IMR-90 (cell line): ENCODE data around the gene CERS4. TPM values are rescaled to one million over a fixed set of nuclear protein-coding genes. Genes with fewer than 3 reads are reported as not detected.
"Not testable (repeated sequence)": the region's sequence is repeated elsewhere in the genome, so short reads cannot be mapped to it uniquely, and the experiment has no call there.

ENCODE experiments used
- ATAC-seq: fragments of 200-7000 bp; cut with Tn5 transposase; 2 replicates; pipeline ENCODE4 v1.9.1; 2020; ENCODE audit warnings: low read depth, mild to moderate bottlenecking, moderate library complexity
- BruUV-seq: library from RNA; stranded (reverse); fragments of 400-500 nt; replicated peaks from 2 replicates; lab custom pipeline; 2021; lab: Mats Ljungman, UMichigan
- CTCF ChIA-PET: fragments of 300-600 bp; formaldehyde crosslinking; extraction: SDS; loops from one replicate; lab custom pipeline; 2021; ENCODE audit warnings: antibody characterized with exemption; lab: Yijun Ruan, JAX
- POLR2A ChIA-PET: fragments of 300-600 bp; sonication (Branson Sonifier 250); formaldehyde crosslinking; loops from one replicate; lab custom pipeline; 2022; ENCODE audit warnings: antibody characterized with exemption; ENCODE audit not compliant: unreplicated experiment; lab: Charles Lee
- DNase-seq: peaks from one replicate; pipeline ENCODE4 v3.0.0; 2013
- H2AFZ ChIP-seq: replicated peaks from 2 replicates; pipeline ENCODE3; 2013; ENCODE audit warnings: low read length, mild to moderate bottlenecking; ENCODE audit not compliant: poor library complexity
- H2AK5ac ChIP-seq: 2 replicates; pipeline ENCODE4 v1.6.1; 2013; ENCODE audit warnings: low read depth, low read length, inconsistent platforms
- H2AK9ac ChIP-seq: replicated peaks from 2 replicates; pipeline ENCODE3; 2013; ENCODE audit warnings: mild to moderate bottlenecking, low read depth, low read length, moderate library complexity; ENCODE audit not compliant: poor library complexity
- H2BK120ac ChIP-seq: 2 replicates; pipeline ENCODE4 v1.6.1; 2013; ENCODE audit warnings: low read depth, low read length, inconsistent platforms
- H2BK15ac ChIP-seq: 3 replicates; pipeline ENCODE4 v1.6.1; 2013; ENCODE audit warnings: low read depth, low read length, inconsistent platforms
- H2BK20ac ChIP-seq: 2 replicates; pipeline ENCODE4 v1.6.1; 2013; ENCODE audit warnings: low read depth, mild to moderate bottlenecking, inconsistent platforms, low read length, moderate library complexity
- H2BK5ac ChIP-seq: 2 replicates; pipeline ENCODE4 v1.6.1; 2013; ENCODE audit warnings: mild to moderate bottlenecking, low read depth, low read length, inconsistent platforms; ENCODE audit not compliant: poor library complexity, severe bottlenecking
- H3K14ac ChIP-seq: replicated peaks from 2 replicates; pipeline ENCODE4 v1.6.1; 2013; ENCODE audit warnings: low read depth, low read length, inconsistent platforms
- H3K18ac ChIP-seq: 2 replicates; pipeline ENCODE4 v1.6.1; 2013; ENCODE audit warnings: low read depth, low read length, control low read depth
- H3K23ac ChIP-seq: 2 replicates; pipeline ENCODE4 v1.6.1; 2013; ENCODE audit warnings: low read depth, low read length, inconsistent platforms
- H3K27ac ChIP-seq: 2 replicates; pipeline ENCODE4 v1.5.1; 2013; ENCODE audit warnings: mild to moderate bottlenecking, control low read depth, low read length; ENCODE audit not compliant: insufficient read depth
- H3K27me3 ChIP-seq: 2 replicates; pipeline ENCODE4 v1.6.1; 2013; ENCODE audit warnings: low read length; ENCODE audit not compliant: control insufficient read depth, insufficient read depth
- H3K36me3 ChIP-seq: 2 replicates; pipeline ENCODE4 v1.6.1; 2013; ENCODE audit warnings: low read length, mixed read lengths; ENCODE audit not compliant: control insufficient read depth, insufficient read depth
- H3K4ac ChIP-seq: 2 replicates; pipeline ENCODE4 v1.6.1; 2013; ENCODE audit warnings: low read depth, low read length, inconsistent platforms
- H3K4me1 ChIP-seq: 2 replicates; pipeline ENCODE4 v1.6.1; 2013; ENCODE audit warnings: low read length, mixed read lengths; ENCODE audit not compliant: control insufficient read depth, insufficient read depth
- H3K4me2 ChIP-seq: 2 replicates; pipeline ENCODE4 v1.6.1; 2013; ENCODE audit warnings: low read depth, mild to moderate bottlenecking, control low read depth, low read length, moderate library complexity
- H3K4me3 ChIP-seq: 2 replicates; pipeline ENCODE4 v1.5.1; 2013; ENCODE audit warnings: low read depth, mild to moderate bottlenecking, control low read depth, low read length, moderate library complexity; ENCODE audit not compliant: insufficient read depth
- H3K56ac ChIP-seq: 2 replicates; pipeline ENCODE4 v1.6.1; 2013; ENCODE audit warnings: low read length, inconsistent platforms; ENCODE audit not compliant: insufficient read depth; ENCODE audit errors: extremely low read depth
- H3K79me1 ChIP-seq, 2 experiments: 2 replicates each; pipeline ENCODE4 v1.6.1; 2013; ENCODE audit warnings: low read length in 2 of 2, inconsistent platforms in 1 of 2, low read depth in 1 of 2
- H3K9ac ChIP-seq: 2 replicates; pipeline ENCODE4 v1.6.1; 2013; ENCODE audit warnings: low read depth, low read length, control low read depth
- H3K9me1 ChIP-seq: 2 replicates; pipeline ENCODE4 v1.6.1; 2013; ENCODE audit warnings: low read length, inconsistent platforms; ENCODE audit not compliant: insufficient read depth
- H3K9me3 ChIP-seq: 2 replicates; pipeline ENCODE4 v1.6.1; 2013; ENCODE audit warnings: low read length; ENCODE audit not compliant: control insufficient read depth, insufficient read depth
- H4K20me1 ChIP-seq: 2 replicates; pipeline ENCODE4 v1.6.1; 2013; ENCODE audit warnings: low read length, inconsistent platforms; ENCODE audit not compliant: insufficient read depth
- H4K5ac ChIP-seq: 2 replicates; pipeline ENCODE4 v1.6.1; 2013; ENCODE audit warnings: mild to moderate bottlenecking, low read depth, low read length, control low read depth
- H4K8ac ChIP-seq, 2 experiments: 2 replicates each; pipeline ENCODE4 v1.6.1; 2013; ENCODE audit warnings: low read depth in 2 of 2, low read length in 2 of 2, control low read depth in 1 of 2, inconsistent platforms in 1 of 2
- H4K91ac ChIP-seq: 2 replicates; pipeline ENCODE4 v1.6.1; 2013; ENCODE audit warnings: low read depth, low read length, inconsistent platforms; ENCODE audit not compliant: insufficient read depth
- WGBS, 2 experiments: methylation state at CpG; one replicate each; pipeline versions ENCODE4 v1.1.5 to v1.1.7; 2013; ENCODE audit warnings: missing lambda C conversion rate in 2 of 2; ENCODE audit not compliant: insufficient read length in 1 of 2; ENCODE audit errors: extremely low coverage in 2 of 2; 5-methylcytosine and 5-hydroxymethylcytosine counted together
- dilution Hi-C: fragments of 300-500 bp; cut with HindIII; formaldehyde crosslinking; loops from one replicate; pipeline ENCODE4 v1.14.3; 2018; ENCODE audit warnings: low sequenced_read_pairs; ENCODE audit not compliant: unreplicated experiment
- in situ Hi-C: fragments of 300-500 bp; cut with MboI; formaldehyde crosslinking; loops from 3 replicates; pipeline ENCODE4 v1.14.3; 2019; ENCODE audit warnings: low sequenced_read_pairs, inconsistent platforms, mixed read lengths
- intact Hi-C: fragments of 100-400 bp; cut with micrococcal nuclease; formaldehyde crosslinking; loops from 2 replicates; pipeline ENCODE4 v1.10.0; 2022
- polyA plus RNA-seq, 3 experiments: library from polyadenylated mRNA; depleted of rRNA; stranded (reverse); fragments of >200 nt; gene quantifications; 2 replicates each; pipeline ENCODE4 v1.2.3, GENCODE V29; 2012; ENCODE audit warnings: low replicate concordance in 1 of 3
- total RNA-seq: library from RNA; depleted of rRNA; stranded (reverse); fragments of >200 nt; gene quantifications from 2 replicates; pipeline ENCODE4 v1.2.3, GENCODE V29; 2012
- TF ChIP-seq, protein P1 (sequence below): conservative IDR thresholded peaks from 2 replicates; pipeline ENCODE4 v1.5.1; 2012; ENCODE audit warnings: mild to moderate bottlenecking, low read depth, low read length, improper control_type of control experiment

CERS4 gene
- total and polyA plus RNA-seq, 2 of the 4 experiments (the other 2 are of a cell fraction) = 3.2 to 5.7 TPM

DNA sequence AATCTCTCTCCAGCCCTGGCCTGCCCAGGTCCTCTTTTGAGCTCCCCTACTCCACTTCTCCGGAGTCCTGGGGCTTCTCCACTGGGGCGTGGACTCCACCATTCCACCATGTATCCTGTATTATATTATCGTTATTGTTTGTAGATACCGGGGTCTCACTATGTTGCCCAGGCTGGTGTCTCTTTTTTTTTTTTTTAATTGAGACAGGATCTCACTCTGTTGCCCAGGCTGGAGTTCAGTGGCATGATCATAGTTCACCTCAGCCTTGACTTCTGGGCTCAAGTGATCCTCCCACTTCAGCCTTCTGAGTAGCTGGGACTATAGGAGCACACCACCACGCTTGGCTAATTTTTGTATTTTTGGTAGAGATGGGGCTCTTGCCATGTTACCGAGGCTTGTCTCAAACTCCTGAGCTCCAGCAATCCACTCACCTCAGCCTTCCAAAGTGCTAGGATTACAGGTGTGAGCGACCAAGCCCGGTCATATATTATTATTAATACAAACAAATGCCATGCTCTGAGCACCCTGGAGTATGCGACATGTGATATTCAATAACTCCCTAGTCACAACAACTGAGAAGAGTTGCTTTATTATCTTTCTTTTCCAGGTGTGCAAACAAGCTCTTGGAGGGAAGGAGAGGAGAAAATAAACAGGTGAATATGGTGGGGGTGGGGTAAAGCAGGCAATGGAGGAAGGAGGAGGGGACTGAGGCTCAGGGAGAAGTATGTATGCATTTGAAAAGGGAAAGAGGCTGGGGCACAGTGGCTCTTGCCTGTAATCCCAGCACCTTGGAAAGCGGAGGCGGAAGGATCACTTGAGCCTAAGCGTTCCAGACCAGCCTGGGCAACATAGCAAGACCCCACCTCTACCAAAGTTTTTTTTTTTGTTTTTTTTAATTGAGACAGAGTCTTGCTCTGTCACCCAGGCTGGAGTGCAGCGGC lies 2.8 kb upstream of the CERS4 start (continued):
- TF ChIP-seq, protein P1, sequence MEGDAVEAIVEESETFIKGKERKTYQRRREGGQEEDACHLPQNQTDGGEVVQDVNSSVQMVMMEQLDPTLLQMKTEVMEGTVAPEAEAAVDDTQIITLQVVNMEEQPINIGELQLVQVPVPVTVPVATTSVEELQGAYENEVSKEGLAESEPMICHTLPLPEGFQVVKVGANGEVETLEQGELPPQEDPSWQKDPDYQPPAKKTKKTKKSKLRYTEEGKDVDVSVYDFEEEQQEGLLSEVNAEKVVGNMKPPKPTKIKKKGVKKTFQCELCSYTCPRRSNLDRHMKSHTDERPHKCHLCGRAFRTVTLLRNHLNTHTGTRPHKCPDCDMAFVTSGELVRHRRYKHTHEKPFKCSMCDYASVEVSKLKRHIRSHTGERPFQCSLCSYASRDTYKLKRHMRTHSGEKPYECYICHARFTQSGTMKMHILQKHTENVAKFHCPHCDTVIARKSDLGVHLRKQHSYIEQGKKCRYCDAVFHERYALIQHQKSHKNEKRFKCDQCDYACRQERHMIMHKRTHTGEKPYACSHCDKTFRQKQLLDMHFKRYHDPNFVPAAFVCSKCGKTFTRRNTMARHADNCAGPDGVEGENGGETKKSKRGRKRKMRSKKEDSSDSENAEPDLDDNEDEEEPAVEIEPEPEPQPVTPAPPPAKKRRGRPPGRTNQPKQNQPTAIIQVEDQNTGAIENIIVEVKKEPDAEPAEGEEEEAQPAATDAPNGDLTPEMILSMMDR = no peak

DNA sequence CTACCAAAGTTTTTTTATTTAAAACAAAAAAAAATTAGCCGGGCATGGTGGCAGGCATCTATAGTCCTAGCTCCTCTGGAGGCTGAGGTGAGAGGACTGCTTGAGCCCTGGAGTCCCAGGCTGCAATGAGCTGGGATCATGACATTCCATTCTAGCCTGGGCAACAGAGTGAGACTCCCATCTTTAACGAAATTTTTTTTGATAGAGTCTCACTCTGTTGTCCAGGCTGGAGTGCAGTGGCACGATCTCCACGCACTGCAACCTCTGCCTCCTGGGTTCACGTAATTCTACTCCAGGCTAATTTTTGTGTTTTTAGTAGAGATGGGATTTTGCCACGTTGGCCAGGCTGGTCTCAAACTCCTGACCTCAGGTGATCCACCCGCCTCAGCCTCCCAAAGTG lies 1.8 kb upstream of the CERS4 start:
- H3K9me3 ChIP-seq, H3K4me2 ChIP-seq, dilution Hi-C loops, H4K91ac ChIP-seq, H3K56ac ChIP-seq, H3K9me1 ChIP-seq, H3K18ac ChIP-seq, H3K23ac ChIP-seq, H4K20me1 ChIP-seq, H3K14ac ChIP-seq, H3K4ac ChIP-seq, H4K8ac ChIP-seq, H4K5ac ChIP-seq, intact Hi-C loops, in situ Hi-C loops, H2BK5ac ChIP-seq, POLR2A ChIA-PET, H2AK9ac ChIP-seq, H2BK120ac ChIP-seq, H2AK5ac ChIP-seq, H2AFZ ChIP-seq, H3K79me1 ChIP-seq, H3K27ac ChIP-seq, ATAC-seq, H3K4me3 ChIP-seq, CTCF ChIA-PET, H3K36me3 ChIP-seq, H2BK20ac ChIP-seq, H3K4me1 ChIP-seq, DNase-seq, H3K9ac ChIP-seq, BruUV-seq, H2BK15ac ChIP-seq: not testable (repeated sequence)
- WGBS, 2 experiments = 60% methylated on average over 2 of the region's 7 CpGs; no CpG with 5 or more reads in 1 of the 2 experiments
- peaks cover 18% of the 10 kb centered on the region for H3K27me3 ChIP-seq
